ENCODE measurements around the gene LEP. TPM values are rescaled to one million over a fixed set of nuclear protein-coding genes. Genes with fewer than 3 reads are reported as not detected.

Gene LEP
- total RNA-seq, 3 donors from 2014 or later (not counting 1 experiment from before 2014, with no cell fraction given), result not detected

GRCh38 chr7:128247640-128248194 lies 6.6 kb downstream of the LEP start:
- Histone ChIP-seq H3K4me3 (ENCODE audit: low read length) (no peak overlapping the region), H3K36me3 (ENCODE audit: control insufficient read depth, insufficient read depth, low read length) (no peaks in the 10 kb centered on the region), H3K27me3 (ENCODE audit: control insufficient read depth, insufficient read depth, low read length) (no peaks in the 10 kb centered on the region), H3K4me1 (ENCODE audit: control insufficient read depth, insufficient read depth, low read length) (no peaks in the 10 kb centered on the region), H3K9me3 (ENCODE audit: control insufficient read depth, insufficient read depth, low read length) (no peaks in the 10 kb centered on the region), H3K27ac (ENCODE audit: low read length) (no peak overlapping the region)
- H3K27ac Mint-ChIP-seq, result peak overlapping the region in 1 of 2 donors; percentile 52
- no peaks in the 10 kb centered on the region for H3K4me1 Mint-ChIP-seq
- peaks cover 0 to 6% of the 10 kb centered on the region in 2 donors for H3K27me3 Mint-ChIP-seq (ENCODE audit: low read depth in 2 of 2)
- ATAC-seq (peak in 1 of 3 donors; percentile 78), DNase-seq (no peak)
- H3K9me3 Mint-ChIP-seq, result no peaks in the 10 kb centered on the region
- no peak overlapping the region for H3K4me3 Mint-ChIP-seq
- intact Hi-C loops (cut with micrococcal nuclease), result no loop called here
- no peaks in the 10 kb centered on the region for H3K36me3 Mint-ChIP-seq
- 89% methylated on average over 7 of the region's 7 CpGs for WGBS (ENCODE audit: insufficient coverage)
- TF ChIP-seq, protein P1, sequence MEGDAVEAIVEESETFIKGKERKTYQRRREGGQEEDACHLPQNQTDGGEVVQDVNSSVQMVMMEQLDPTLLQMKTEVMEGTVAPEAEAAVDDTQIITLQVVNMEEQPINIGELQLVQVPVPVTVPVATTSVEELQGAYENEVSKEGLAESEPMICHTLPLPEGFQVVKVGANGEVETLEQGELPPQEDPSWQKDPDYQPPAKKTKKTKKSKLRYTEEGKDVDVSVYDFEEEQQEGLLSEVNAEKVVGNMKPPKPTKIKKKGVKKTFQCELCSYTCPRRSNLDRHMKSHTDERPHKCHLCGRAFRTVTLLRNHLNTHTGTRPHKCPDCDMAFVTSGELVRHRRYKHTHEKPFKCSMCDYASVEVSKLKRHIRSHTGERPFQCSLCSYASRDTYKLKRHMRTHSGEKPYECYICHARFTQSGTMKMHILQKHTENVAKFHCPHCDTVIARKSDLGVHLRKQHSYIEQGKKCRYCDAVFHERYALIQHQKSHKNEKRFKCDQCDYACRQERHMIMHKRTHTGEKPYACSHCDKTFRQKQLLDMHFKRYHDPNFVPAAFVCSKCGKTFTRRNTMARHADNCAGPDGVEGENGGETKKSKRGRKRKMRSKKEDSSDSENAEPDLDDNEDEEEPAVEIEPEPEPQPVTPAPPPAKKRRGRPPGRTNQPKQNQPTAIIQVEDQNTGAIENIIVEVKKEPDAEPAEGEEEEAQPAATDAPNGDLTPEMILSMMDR (IDR thresholded peaks at IDR 0.05), result no peak

DNA sequence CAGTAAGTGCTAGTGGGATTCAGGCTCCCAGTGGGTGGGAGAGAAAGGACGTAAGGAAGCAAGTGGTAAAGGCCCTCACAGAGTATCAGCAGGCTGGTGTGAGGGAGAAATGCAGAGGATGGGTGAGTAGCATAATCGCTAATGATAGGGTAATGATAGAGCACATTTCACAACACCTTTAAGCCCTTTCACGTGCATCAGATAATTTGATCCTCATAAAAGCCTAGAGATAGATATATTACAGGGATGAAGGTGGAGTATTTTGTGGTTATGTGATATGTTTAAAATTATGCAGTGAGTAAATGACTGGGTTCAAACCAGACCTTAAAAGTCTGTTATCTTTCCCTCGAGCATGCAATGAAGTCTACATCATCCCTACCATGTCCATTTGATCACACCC lies 10.3 kb downstream of the LEP start:
- Mint-ChIP-seq H3K9me3 (no peaks in the 10 kb centered on the region), H3K27me3 (ENCODE audit: low read depth in 2 of 2) (peaks cover 0 to 6% of the 10 kb centered on the region in 2 donors), H3K4me3 (no peak overlapping the region), H3K4me1 (peaks cover 5 to 6% of the 10 kb centered on the region in 2 donors), H3K36me3 (no peaks in the 10 kb centered on the region), H3K27ac (no peak overlapping the region)
- 96% methylated on average over 2 of the region's 4 CpGs for WGBS (ENCODE audit: insufficient coverage)
- no peak overlapping the region for H3K4me3 ChIP-seq (ENCODE audit: low read length)
- intact Hi-C loops (cut with micrococcal nuclease), result no loop called here
- H3K9me3 ChIP-seq (ENCODE audit: control insufficient read depth, insufficient read depth, low read length), result no peaks in the 10 kb centered on the region
- H3K27me3 ChIP-seq (ENCODE audit: control insufficient read depth, insufficient read depth, low read length), result no peaks in the 10 kb centered on the region
- H3K36me3 ChIP-seq (ENCODE audit: control insufficient read depth, insufficient read depth, low read length), result no peaks in the 10 kb centered on the region
- no peak overlapping the region for H3K27ac ChIP-seq (ENCODE audit: low read length)
- no peak for ATAC-seq
- TF ChIP-seq, protein P1 (IDR thresholded peaks at IDR 0.05), result no peak
- no peak for DNase-seq
- H3K4me1 ChIP-seq (ENCODE audit: control insufficient read depth, insufficient read depth, low read length), result no peaks in the 10 kb centered on the region

GRCh38 chr7:128253701-128254100 lies 12.6 kb downstream of the LEP start:
- H3K4me1 ChIP-seq (ENCODE audit: control insufficient read depth, insufficient read depth, low read length), result no peaks in the 10 kb centered on the region
- H3K9me3 Mint-ChIP-seq, result no peaks in the 10 kb centered on the region
- no peaks in the 10 kb centered on the region for H3K27me3 ChIP-seq (ENCODE audit: control insufficient read depth, insufficient read depth, low read length)
- no peaks in the 10 kb centered on the region for H3K36me3 ChIP-seq (ENCODE audit: control insufficient read depth, insufficient read depth, low read length)
- WGBS (ENCODE audit: insufficient coverage), result 86% methylated on average over 8 of the region's 8 CpGs
- H3K4me3 Mint-ChIP-seq, result no peak overlapping the region
- H3K9me3 ChIP-seq (ENCODE audit: control insufficient read depth, insufficient read depth, low read length), result no peaks in the 10 kb centered on the region
- H3K4me1 Mint-ChIP-seq, result peaks cover 6 to 11% of the 10 kb centered on the region in 2 donors
- TF ChIP-seq, protein P1 (IDR thresholded peaks at IDR 0.05), result no peak
- H3K4me3 ChIP-seq (ENCODE audit: low read length), result no peak overlapping the region
- no peak overlapping the region for H3K27ac ChIP-seq (ENCODE audit: low read length)
- H3K36me3 Mint-ChIP-seq, result no peaks in the 10 kb centered on the region
- DNase-seq, result no peak
- no peak overlapping the region for H3K27ac Mint-ChIP-seq
- intact Hi-C loops (cut with micrococcal nuclease), result no loop called here
- ATAC-seq, result no peak
- H3K27me3 Mint-ChIP-seq (ENCODE audit: low read depth in 2 of 2), result peaks cover 0 to 7% of the 10 kb centered on the region in 2 donors

DNA sequence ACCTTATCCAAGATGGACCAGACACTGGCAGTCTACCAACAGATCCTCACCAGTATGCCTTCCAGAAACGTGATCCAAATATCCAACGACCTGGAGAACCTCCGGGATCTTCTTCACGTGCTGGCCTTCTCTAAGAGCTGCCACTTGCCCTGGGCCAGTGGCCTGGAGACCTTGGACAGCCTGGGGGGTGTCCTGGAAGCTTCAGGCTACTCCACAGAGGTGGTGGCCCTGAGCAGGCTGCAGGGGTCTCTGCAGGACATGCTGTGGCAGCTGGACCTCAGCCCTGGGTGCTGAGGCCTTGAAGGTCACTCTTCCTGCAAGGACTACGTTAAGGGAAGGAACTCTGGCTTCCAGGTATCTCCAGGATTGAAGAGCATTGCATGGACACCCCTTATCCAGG lies 13.4 kb downstream of the LEP start:
- ATAC-seq (no peak), DNase-seq (no peak)
- Mint-ChIP-seq H3K9me3 (no peaks in the 10 kb centered on the region), H3K4me3 (no peak overlapping the region), H3K27ac (no peak overlapping the region), H3K36me3 (no peaks in the 10 kb centered on the region), H3K27me3 (ENCODE audit: low read depth in 2 of 2) (peaks cover 0 to 6% of the 10 kb centered on the region in 2 donors), H3K4me1 (peaks cover 6 to 11% of the 10 kb centered on the region in 2 donors)
- TF ChIP-seq, protein P1 (IDR thresholded peaks at IDR 0.05), result no peak
- Histone ChIP-seq H3K4me1 (ENCODE audit: control insufficient read depth, insufficient read depth, low read length) (no peaks in the 10 kb centered on the region), H3K27me3 (ENCODE audit: control insufficient read depth, insufficient read depth, low read length) (no peaks in the 10 kb centered on the region), H3K9me3 (ENCODE audit: control insufficient read depth, insufficient read depth, low read length) (no peaks in the 10 kb centered on the region), H3K27ac (ENCODE audit: low read length) (no peak overlapping the region), H3K36me3 (ENCODE audit: control insufficient read depth, insufficient read depth, low read length) (no peaks in the 10 kb centered on the region), H3K4me3 (ENCODE audit: low read length) (no peak overlapping the region)
- intact Hi-C loops (cut with micrococcal nuclease), result no loop called here
- 82% methylated on average over 5 of the region's 5 CpGs for WGBS (ENCODE audit: insufficient coverage)
